Right lobe of liver (tissue), 4 donors: Measurements from ENCODE around the gene FUOM.
"Not testable (repeated sequence)": the region's sequence is repeated elsewhere in the genome, so short reads cannot be mapped to it uniquely, and the experiment has no call there.

Experiments used
- CTCF ChIP-seq, 4 donors: fragments of 200-600 bp in 3 of 4; fragments of 450-650 bp in 1 of 4; IDR thresholded peaks; one replicate each; pipeline versions ENCODE4 v1.5.1 to v1.8.0; 2016 to 2022; ENCODE audit warnings: antibody characterized with exemption in 4 of 4, mild to moderate bottlenecking in 2 of 4
- POLR2A ChIP-seq: fragments of 450-650 bp; IDR thresholded peaks from one replicate; pipeline ENCODE4 v1.6.1; 2017; ENCODE audit warnings: antibody characterized with exemption, mild to moderate bottlenecking
- donor health status: DM: no; HTN: no; CAD: no.
- donor health status: DM: no; HTN: no; CAD: no.
- donor health status: DM: no; HTN: yes; CAD: no.

GRCh38 chr10:133367461-133367860, 9.6 kb upstream of the FUOM start:
- not testable (repeated sequence) for TF ChIP-seq CTCF (IDR thresholded peaks at IDR 0.05); POLR2A
